GM23338 (cell line): ENCODE results near the gene SNRPN. TPM values are rescaled to one million over a fixed set of nuclear protein-coding genes. Genes with fewer than 3 reads are reported as not detected.

Source experiments
- ATAC-seq: fragments of 200-7000 bp; cut with Tn5 transposase; 3 replicates; pipeline ENCODE4 v1.9.1; 2020
- DNase-seq: peaks from one replicate; pipeline ENCODE4 v3.0.0-alpha.2; 2015; ENCODE audit warnings: low spot score
- H2AFZ ChIP-seq: fragments of 200-600 bp; sonication (generic); 2 replicates; pipeline ENCODE4 v1.8.0; 2016; ENCODE audit warnings: antibody characterized with exemption, mild to moderate bottlenecking, moderate library complexity
- H3F3A ChIP-seq: fragments of 200-600 bp; sonication (generic); replicated peaks from 2 replicates; pipeline ENCODE4 v1.8.0; 2017; ENCODE audit warnings: antibody characterized with exemption, mixed run types, low read depth
- H3K27ac ChIP-seq: fragments of 200-600 bp; sonication (generic); 2 replicates; pipeline ENCODE4 v1.6.1; 2016; ENCODE audit warnings: low read depth
- H3K27me3 ChIP-seq: fragments of 200-600 bp; sonication (generic); 2 replicates; pipeline ENCODE4 v1.8.0; 2016; ENCODE audit warnings: mild to moderate bottlenecking, mixed run types, moderate library complexity; ENCODE audit not compliant: insufficient read depth
- H3K36me3 ChIP-seq: fragments of 200-600 bp; sonication (generic); 2 replicates; pipeline ENCODE4 v1.8.0; 2016; ENCODE audit warnings: mild to moderate bottlenecking; ENCODE audit not compliant: insufficient read depth
- H3K4me1 ChIP-seq: fragments of 200-600 bp; sonication (generic); 2 replicates; pipeline ENCODE4 v1.8.0; 2016; ENCODE audit warnings: mild to moderate bottlenecking, moderate library complexity; ENCODE audit not compliant: insufficient read depth
- H3K4me2 ChIP-seq: fragments of 200-600 bp; sonication (generic); 2 replicates; pipeline ENCODE4 v1.7.1; 2017; ENCODE audit warnings: mixed run types
- H3K4me3 ChIP-seq: fragments of 200-600 bp; sonication (generic); 2 replicates; pipeline ENCODE4 v1.6.1; 2016; ENCODE audit warnings: mixed run types
- H3K79me2 ChIP-seq: fragments of 200-600 bp; sonication (generic); replicated peaks from 2 replicates; pipeline ENCODE4 v1.8.0; 2017; ENCODE audit warnings: mild to moderate bottlenecking; ENCODE audit not compliant: insufficient read depth
- H3K9me2 ChIP-seq: fragments of 200-600 bp; sonication (generic); 2 replicates; pipeline ENCODE4 v1.8.0; 2017; ENCODE audit not compliant: insufficient read depth
- H4K20me1 ChIP-seq: fragments of 200-600 bp; sonication (generic); replicated peaks from 2 replicates; pipeline ENCODE4 v1.8.0; 2017; ENCODE audit warnings: mild to moderate bottlenecking; ENCODE audit not compliant: insufficient read depth
- H3K27ac Mint-ChIP-seq: 2 replicates; pipeline ENCODE4 v1.8.0; 2020; ENCODE audit warnings: inconsistent platforms, mild to moderate bottlenecking, moderate library complexity, mixed read lengths
- H3K27me3 Mint-ChIP-seq: 3 replicates; pipeline ENCODE4 v1.8.0; 2022; ENCODE audit warnings: low read depth, mild to moderate bottlenecking, moderate library complexity, mixed read lengths, inconsistent platforms; ENCODE audit not compliant: insufficient read depth, poor library complexity
- H3K36me3 Mint-ChIP-seq: 3 replicates; pipeline ENCODE4 v1.8.0; 2021; ENCODE audit warnings: low read depth, mild to moderate bottlenecking, inconsistent platforms, moderate library complexity, mixed read lengths
- H3K4me1 Mint-ChIP-seq: 3 replicates; pipeline ENCODE4 v1.8.0; 2020; ENCODE audit warnings: mild to moderate bottlenecking, inconsistent platforms, mixed read lengths
- H3K4me3 Mint-ChIP-seq: 3 replicates; pipeline ENCODE4 v1.8.0; 2021; ENCODE audit warnings: moderate library complexity, mild to moderate bottlenecking, inconsistent platforms, mixed read lengths
- H3K9me3 Mint-ChIP-seq: 3 replicates; pipeline ENCODE4 v1.8.0; 2020; ENCODE audit warnings: moderate library complexity, mild to moderate bottlenecking, inconsistent platforms, mixed read lengths
- CREB1 ChIP-seq: fragments of 250-450 bp; sonication (Bioruptor Pico); IDR thresholded peaks from 2 replicates; pipeline ENCODE4 v1.5.0; 2020; ENCODE audit warnings: low read depth, mild to moderate bottlenecking, moderate library complexity
- CTCF ChIP-seq, 2 experiments: fragments of 200-600 bp in 1 of 2; sonication (generic) in 1 of 2; conservative IDR thresholded peaks; 2 replicates each; pipeline versions ENCODE4 v1.5.1 to v1.6.1; 2016 to 2017; ENCODE audit warnings: antibody characterized with exemption in 2 of 2, low read depth in 2 of 2, mild to moderate bottlenecking in 2 of 2, moderate library complexity in 1 of 2
- EZH2 ChIP-seq: fragments of 200-600 bp; sonication (generic); IDR thresholded peaks from one replicate; pipeline ENCODE4 v1.8.0; 2017; ENCODE audit warnings: antibody characterized with exemption, mild to moderate bottlenecking, low read depth; ENCODE audit not compliant: unreplicated experiment
- JUNB ChIP-seq: IDR thresholded peaks from one replicate; pipeline ENCODE4 v1.6.1; 2016; ENCODE audit warnings: antibody characterized with exemption; ENCODE audit not compliant: unreplicated experiment
- NANOG ChIP-seq: IDR thresholded peaks from 2 replicates; pipeline ENCODE4 v1.6.1; 2016; ENCODE audit warnings: antibody characterized with exemption, borderline replicate concordance
- POLR2AphosphoS5 ChIP-seq: IDR thresholded peaks from 2 replicates; pipeline ENCODE4 v1.6.1; 2016; ENCODE audit warnings: antibody characterized with exemption, low read depth
- REST ChIP-seq: IDR thresholded peaks from one replicate; pipeline ENCODE4 v1.6.1; 2018; ENCODE audit warnings: antibody characterized with exemption; ENCODE audit not compliant: unreplicated experiment
- ZNF114 ChIP-seq: fragments of 250-450 bp; sonication (Bioruptor Pico); IDR thresholded peaks from 2 replicates; pipeline ENCODE4 v1.5.0; 2020; ENCODE audit warnings: mild to moderate bottlenecking, moderate library complexity
- ZNF331 ChIP-seq: fragments of 250-450 bp; sonication (Bioruptor Pico); IDR thresholded peaks from 2 replicates; pipeline ENCODE4 v1.5.0; 2020; ENCODE audit warnings: low read depth, mild to moderate bottlenecking, moderate library complexity
- long read RNA-seq: library from polyadenylated mRNA; unstranded; transcript quantifications from one replicate; pipeline ENCODE4 v2.0.0, GENCODE V29; 2020; ENCODE audit not compliant: unreplicated experiment
- polyA plus RNA-seq: library from polyadenylated mRNA; unstranded; fragments of >200 nt; fragmentation: Nextera tagmentation; extraction: Ambion mirVana; gene quantifications from 2 replicates; pipeline ENCODE4 v1.2.1, GENCODE V29; 2016
- total RNA-seq: library from RNA; depleted of rRNA; stranded (reverse); fragments of >200 nt; shearing (Covaris generic); gene quantifications from 2 replicates; pipeline ENCODE4 v1.2.3, GENCODE V29; 2014; rRNA removed

SNRPN gene
- total RNA-seq (966 TPM in 2 replicates), polyA plus RNA-seq (868 and 919 TPM in 2 replicates)
- long read RNA-seq, transcript SNRPN-202 (10 exons, 1,528 nt) = major isoform, 1,517 of 1,887 reads
- long read RNA-seq, transcript SNRPN-201 (10 exons, 1,304 nt) = minor isoform, 16 of 1,887 reads
- long read RNA-seq, transcript SNRPN-208 (10 exons, 1,298 nt) = minor isoform, 5 of 1,887 reads
- long read RNA-seq, partial matches to known transcripts = 52 of 1,887 reads
- long read RNA-seq, other reads (novel, unspliced or antisense) = 296 of 1,887 reads

GRCh38 chr15:24954783-24955530 is at the start of gene SNRPN, which contains the start of gene SNURF:
SNRPN (plus strand) TSS chr15:24954987; CDS start chr15:24974454, 19,467 bp downstream.
SNURF (plus strand) TSS chr15:24954987; CDS start chr15:24955049, 62 bp downstream.
- Histone ChIP-seq H3K27me3 (no peaks in the 10 kb centered on the region), H3K27ac (peak within 1 kb of the TSS; percentile 89), H3K4me2 (peak within 1 kb of the TSS; percentile 86), H3K4me1 (peaks cover 28% of the 10 kb centered on the region), H4K20me1 (peaks cover 16% of the 10 kb centered on the region), H3F3A (peaks cover 7% of the 10 kb centered on the region; the same call in 1 of the 2 replicates), H3K4me3 (peak within 1 kb of the TSS; percentile 77), H3K36me3 (peaks cover 14% of the 10 kb centered on the region; the same call in 1 of the 2 replicates), H3K9me2 (no peaks in the 10 kb centered on the region), H2AFZ (no peak within 1 kb of the TSS), H3K79me2 (peaks cover 80% of the 10 kb centered on the region)
- peak; percentile 76 for DNase-seq
- Mint-ChIP-seq H3K36me3 (peaks cover 65% of the 10 kb centered on the region), H3K4me3 (peak within 1 kb of the TSS; percentile 88), H3K9me3 (peaks cover 62% of the 10 kb centered on the region), H3K27me3 (peaks cover 15% of the 10 kb centered on the region), H3K4me1 (peaks cover 28% of the 10 kb centered on the region), H3K27ac (peak within 1 kb of the TSS; percentile 98)
- ATAC-seq = peak; percentile 42
- no peak for TF ChIP-seq JUNB
- no peak for TF ChIP-seq EZH2
- TF ChIP-seq REST = no peak
- peak; percentile 88 for TF ChIP-seq POLR2AphosphoS5
- TF ChIP-seq ZNF114 (CRISPR knock-in tag) = no peak
- TF ChIP-seq CREB1 (CRISPR knock-in tag) = 0 out of 2 replicates have a peak, but pooled peaks have one; percentile 30
- TF ChIP-seq NANOG = no peak

- Histone ChIP-seq H3K36me3 (no peaks in the 10 kb centered on the region), H4K20me1 (no peaks in the 10 kb centered on the region), H3F3A (no peaks in the 10 kb centered on the region), H3K4me2 (no peak overlapping the region), H3K4me3 (no peak overlapping the region), H3K27ac (no peak overlapping the region), H2AFZ (no peak overlapping the region), H3K9me2 (no peaks in the 10 kb centered on the region), H3K27me3 (no peaks in the 10 kb centered on the region), H3K79me2 (no peaks in the 10 kb centered on the region), H3K4me1 (peaks cover 22% of the 10 kb centered on the region)
- H3K4me1 Mint-ChIP-seq = peaks cover 27% of the 10 kb centered on the region
- DNase-seq (no peak), ATAC-seq (no peak)
- no peak overlapping the region for H3K4me3 Mint-ChIP-seq
- H3K36me3 Mint-ChIP-seq = peaks cover 23% of the 10 kb centered on the region; the same call in 2 of the 3 replicates
- H3K27me3 Mint-ChIP-seq = peaks cover 8% of the 10 kb centered on the region
- no peak overlapping the region for H3K27ac Mint-ChIP-seq
- H3K9me3 Mint-ChIP-seq = peaks cover 59% of the 10 kb centered on the region
- TF ChIP-seq ZNF114 (CRISPR knock-in tag) (no peak), CTCF (conservative IDR thresholded peaks at IDR 0.05; ENCODE audit: low read depth in 2 of 2) (no peak), ZNF331 (CRISPR knock-in tag) (no peak), NANOG (no peak), CREB1 (CRISPR knock-in tag) (no peak), REST (no peak)
Observed at GRCh38 chr15:24916305-24917009, 38.3 kb upstream of the SNRPN start.
